H7 (cell line): ENCODE measurements around the gene GRIFIN. TPM values are rescaled to one million over a fixed set of nuclear protein-coding genes. Genes with fewer than 3 reads are reported as not detected.

Experiments
- DNase-seq: peaks from one replicate; pipeline ENCODE4 v3.0.0; 2012
- H3K27me3 ChIP-seq: 2 replicates; pipeline ENCODE4 v1.6.0; 2011; ENCODE audit warnings: mild to moderate bottlenecking, low read length; ENCODE audit not compliant: control insufficient read depth, insufficient read depth
- H3K36me3 ChIP-seq: replicated peaks from 2 replicates; pipeline ENCODE4 v1.5.1; 2011; ENCODE audit warnings: low read length; ENCODE audit not compliant: control insufficient read depth, insufficient read depth
- H3K4me3 ChIP-seq: 2 replicates; pipeline ENCODE4 v1.5.1; 2011; ENCODE audit warnings: low read depth, mild to moderate bottlenecking, control low read depth, low read length, moderate library complexity; ENCODE audit not compliant: insufficient read depth
- total RNA-seq: library from RNA; depleted of rRNA; stranded (reverse); fragments of >200 nt; shearing (Covaris generic); gene quantifications from 2 replicates; pipeline ENCODE4 v1.2.3, GENCODE V29; 2014; rRNA removed

The GRIFIN gene
- total RNA-seq, 1 experiment from 2014 or later = not detected

GRCh38 chr7:2437136-2437535 lies 39.1 kb downstream of the GRIFIN start:
- peaks cover 3% of the 10 kb centered on the region for H3K36me3 ChIP-seq
- no peak overlapping the region for H3K4me3 ChIP-seq
- H3K27me3 ChIP-seq = no peaks in the 10 kb centered on the region
- DNase-seq = peak; percentile 51

- Histone ChIP-seq H3K27me3 (no peaks in the 10 kb centered on the region), H3K36me3 (peaks cover 3% of the 10 kb centered on the region), H3K4me3 (no peak overlapping the region)
- DNase-seq = peak; percentile 51
Observed at GRCh38 chr7:2436341-2437104, 39.7 kb downstream of the GRIFIN start.

GRCh38 chr7:2435146-2435545 lies 41.1 kb downstream of the GRIFIN start:
- no peak for DNase-seq
- peaks cover 3% of the 10 kb centered on the region for H3K36me3 ChIP-seq
- H3K27me3 ChIP-seq = no peaks in the 10 kb centered on the region
- no peak overlapping the region for H3K4me3 ChIP-seq

GRCh38 chr7:2433713-2434550 lies 42.3 kb downstream of the GRIFIN start:
- Histone ChIP-seq H3K36me3 (peaks cover 3% of the 10 kb centered on the region), H3K27me3 (no peaks in the 10 kb centered on the region), H3K4me3 (no peak overlapping the region)
- peak; percentile 39 for DNase-seq

GRCh38 chr7:2432910-2433712 lies 43.1 kb downstream of the GRIFIN start:
- Histone ChIP-seq H3K36me3 (peaks cover 3% of the 10 kb centered on the region), H3K27me3 (no peaks in the 10 kb centered on the region), H3K4me3 (no peak overlapping the region)
- peak; percentile 45 for DNase-seq

- DNase-seq = peak; percentile 89
- Histone ChIP-seq H3K27me3 (no peaks in the 10 kb centered on the region), H3K4me3 (no peak overlapping the region), H3K36me3 (peaks cover 3% of the 10 kb centered on the region)
Observed at GRCh38 chr7:2431260-2431867, 44.8 kb downstream of the GRIFIN start.

GRCh38 chr7:2425749-2426148 lies 50.4 kb downstream of the GRIFIN start:
- Histone ChIP-seq H3K36me3 (no peaks in the 10 kb centered on the region), H3K27me3 (no peaks in the 10 kb centered on the region), H3K4me3 (no peak overlapping the region)
- DNase-seq = peak; percentile 47

Other genes with a start within 250 kb of the GRIFIN start
- gene MAD1L1, start 243.5 kb downstream of the GRIFIN start, total RNA-seq = 44.7 and 63.0 TPM in 2 replicates
- 25.8 and 32.6 TPM in 2 replicates for gene MRM2, start 234.2 kb downstream of the GRIFIN start, total RNA-seq
- gene NUDT1, start 234.2 kb downstream of the GRIFIN start, total RNA-seq = 101 and 117 TPM in 2 replicates
- gene SNX8, start 162.0 kb downstream of the GRIFIN start, total RNA-seq = 23.2 and 28.2 TPM in 2 replicates
- 314 and 319 TPM in 2 replicates for gene EIF3B, start 121.6 kb downstream of the GRIFIN start, total RNA-seq
- gene CHST12, start 72.8 kb downstream of the GRIFIN start, total RNA-seq = 10.3 and 11.4 TPM in 2 replicates
- gene LFNG, start 43.4 kb upstream of the GRIFIN start, total RNA-seq = 12.8 and 20.0 TPM in 2 replicates
- gene BRAT1, start 79.1 kb upstream of the GRIFIN start, total RNA-seq = 83.5 and 86.4 TPM in 2 replicates
- 2.1 and 4.0 TPM in 2 replicates for gene IQCE, start 82.6 kb upstream of the GRIFIN start, total RNA-seq
- 50.2 and 53.5 TPM in 2 replicates for gene TTYH3, start 155.6 kb upstream of the GRIFIN start, total RNA-seq
- 0.07 TPM in 1 of 2 replicates, not detected in the other for gene AMZ1, start 211.8 kb upstream of the GRIFIN start, total RNA-seq